K562 (cell line): ENCODE measurements around the gene DCP2. TPM values are rescaled to one million over a fixed set of nuclear protein-coding genes. Genes with fewer than 3 reads are reported as not detected.
A peak's percentile ranks its signal among the peaks of the same experiment; 100 is the strongest.

ENCODE experiments used
- CBX2 ChIP-seq: fragments of 200-600 bp; sonication (generic); IDR thresholded peaks from one replicate; pipeline ENCODE4 v1.6.1; 2012; ENCODE audit warnings: mild to moderate bottlenecking, low read length, inconsistent platforms; ENCODE audit not compliant: insufficient read depth, poor library complexity, severe bottlenecking
- FOXK1 ChIP-seq: sonication (generic); formaldehyde crosslinking; IDR thresholded peaks from 2 replicates; pipeline ENCODE4 v1.8.0; 2022; ENCODE audit warnings: missing genetic modification reagents, mild to moderate bottlenecking, borderline replicate concordance
- FOXM1 ChIP-seq, 2 experiments: fragments of 450-650 bp in 1 of 2; sonication (generic) in 1 of 2; formaldehyde crosslinking in 1 of 2; IDR thresholded peaks; 2 replicates each; pipeline versions ENCODE4 v1.6.1 to v1.9.0; 2017 to 2022; ENCODE audit warnings: low read depth in 2 of 2, mild to moderate bottlenecking in 2 of 2, missing genetic modification reagents in 1 of 2, moderate library complexity in 1 of 2
- IRF2 ChIP-seq: sonication (generic); formaldehyde crosslinking; IDR thresholded peaks from 2 replicates; pipeline ENCODE4 v1.8.1; 2022; ENCODE audit warnings: mild to moderate bottlenecking, missing genetic modification reagents
- JUND ChIP-seq, 2 experiments: IDR thresholded peaks; 2 replicates in 1 of 2; 3 replicates in 1 of 2; pipeline ENCODE4 v1.6.1; 2011; ENCODE audit warnings: borderline replicate concordance in 2 of 2, low read depth in 2 of 2, low read length in 2 of 2, improper control_type of control experiment in 1 of 2, missing biosample characterization in 1 of 2, missing genetic modification characterization in 1 of 2, missing genetic modification reagents in 1 of 2
- L3MBTL2 ChIP-seq: fragments of 450-650 bp; IDR thresholded peaks from 2 replicates; pipeline ENCODE4 v1.6.1; 2016; ENCODE audit warnings: mild to moderate bottlenecking, moderate library complexity
- MECOM ChIP-seq: fragments of 250-450 bp; sonication (Bioruptor Pico); IDR thresholded peaks from 2 replicates; pipeline ENCODE4 v1.8.0; 2022; ENCODE audit warnings: inconsistent platforms
- NCOR1 ChIP-seq: fragments of 450-650 bp; IDR thresholded peaks from 2 replicates; pipeline ENCODE4 v1.6.1; 2016; ENCODE audit warnings: mild to moderate bottlenecking, moderate library complexity
- RAD51 ChIP-seq: fragments of 450-650 bp; IDR thresholded peaks from 2 replicates; pipeline ENCODE4 v1.7.1; 2016; ENCODE audit warnings: low read depth, mild to moderate bottlenecking, borderline replicate concordance
- TEAD1 ChIP-seq, 2 experiments: fragments of 450-650 bp in 1 of 2; sonication (generic) in 1 of 2; formaldehyde crosslinking; IDR thresholded peaks; 2 replicates each; pipeline versions ENCODE4 v1.4.0 to v1.8.0; 2020 to 2022; ENCODE audit warnings: mild to moderate bottlenecking in 2 of 2, missing genetic modification reagents in 1 of 2
- ZNF134 ChIP-seq: fragments of 250-450 bp; sonication (Bioruptor Pico); conservative IDR thresholded peaks from 2 replicates; pipeline ENCODE4 v1.4.0; 2020
- ZNF224 ChIP-seq: sonication (generic); formaldehyde crosslinking; IDR thresholded peaks from 2 replicates; pipeline ENCODE4 v1.8.0; 2022; ENCODE audit warnings: mild to moderate bottlenecking, missing genetic modification reagents
- polyA plus RNA-seq, 8 experiments: library from polyadenylated mRNA; depleted of rRNA in 4 of 8; stranded (reverse) in 5 of 8; unstranded in 3 of 8; fragments of >200 nt; fragmentation: Nextera tagmentation in 2 of 8; fragmentation: Illumina TruSeq in 1 of 8; extraction: Ambion mirVana in 2 of 8; extraction: Trizol in 1 of 8; gene quantifications; 2 replicates each; pipeline versions ENCODE4 v1.2.1 to v1.2.3, GENCODE V29; 2011 to 2014; ENCODE audit warnings: inconsistent platforms in 1 of 8, missing spikeins in 1 of 8
- total RNA-seq, 7 experiments: library from RNA; depleted of rRNA in 6 of 7; stranded (reverse); fragments of >200 nt in 6 of 7; fragmentation: Illumina TruSeq in 2 of 7; extraction: Trizol in 2 of 7; gene quantifications; 2 replicates each; pipeline versions ENCODE4 v1.2.1 to v1.2.3, GENCODE V29; 2011 to 2021; ENCODE audit warnings: low replicate concordance in 1 of 7
- TF ChIP-seq, protein P1 (sequence below): fragments of 250-450 bp; sonication (Bioruptor Pico); IDR thresholded peaks from 2 replicates; pipeline ENCODE4 v1.8.0; 2022; ENCODE audit warnings: inconsistent platforms, mild to moderate bottlenecking, moderate library complexity, borderline replicate concordance
- TF ChIP-seq, protein P2 (sequence below): fragments of 450-650 bp; IDR thresholded peaks from 2 replicates; pipeline ENCODE4 v1.6.1; 2016; ENCODE audit warnings: low read depth, mild to moderate bottlenecking, moderate library complexity
- TF ChIP-seq, protein P3 (sequence below): fragments of 450-650 bp; IDR thresholded peaks from 2 replicates; pipeline ENCODE4 v1.7.1; 2018; ENCODE audit warnings: mild to moderate bottlenecking, low read depth; ENCODE audit not compliant: partially characterized antibody
- TF ChIP-seq, protein P4 (sequence below): fragments of 250-450 bp; sonication (Bioruptor Pico); IDR thresholded peaks from 2 replicates; pipeline ENCODE4 v1.6.1; 2021; ENCODE audit warnings: mild to moderate bottlenecking

DCP2 gene
- total and polyA plus RNA-seq, 9 of the 15 experiments (the other 6 are each of a cell fraction or from before 2014, with no cell fraction given) = 25.9 to 109 (median 46.7) TPM

DNA sequence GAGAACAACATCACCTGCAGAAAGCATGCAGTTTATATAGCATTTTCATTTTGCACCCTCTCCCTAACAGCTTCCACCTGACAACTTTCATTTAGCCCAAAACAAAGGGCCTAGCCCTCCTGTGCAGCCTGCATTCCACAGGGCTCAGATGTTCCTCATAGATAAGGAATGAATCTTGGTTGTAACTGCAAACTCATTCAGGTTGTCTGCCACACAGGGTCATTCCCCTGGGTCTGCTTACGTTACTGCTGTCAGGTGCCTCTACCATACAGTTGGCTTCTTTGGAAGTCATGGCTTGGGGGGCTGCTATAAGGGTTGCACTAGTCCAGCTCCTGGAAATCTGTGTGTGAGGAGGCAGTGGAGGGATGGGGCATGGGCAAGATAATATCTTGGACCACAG lies 2.7 kb upstream of the DCP2 start (continued):
- TF ChIP-seq, protein P1, sequence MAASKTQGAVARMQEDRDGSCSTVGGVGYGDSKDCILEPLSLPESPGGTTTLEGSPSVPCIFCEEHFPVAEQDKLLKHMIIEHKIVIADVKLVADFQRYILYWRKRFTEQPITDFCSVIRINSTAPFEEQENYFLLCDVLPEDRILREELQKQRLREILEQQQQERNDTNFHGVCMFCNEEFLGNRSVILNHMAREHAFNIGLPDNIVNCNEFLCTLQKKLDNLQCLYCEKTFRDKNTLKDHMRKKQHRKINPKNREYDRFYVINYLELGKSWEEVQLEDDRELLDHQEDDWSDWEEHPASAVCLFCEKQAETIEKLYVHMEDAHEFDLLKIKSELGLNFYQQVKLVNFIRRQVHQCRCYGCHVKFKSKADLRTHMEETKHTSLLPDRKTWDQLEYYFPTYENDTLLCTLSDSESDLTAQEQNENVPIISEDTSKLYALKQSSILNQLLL (CRISPR knock-in tag) = no peak
- no peak for TF ChIP-seq ZNF224 (CRISPR knock-in tag)
- no peak for TF ChIP-seq FOXK1 (CRISPR knock-in tag)
- TF ChIP-seq, protein P2, sequence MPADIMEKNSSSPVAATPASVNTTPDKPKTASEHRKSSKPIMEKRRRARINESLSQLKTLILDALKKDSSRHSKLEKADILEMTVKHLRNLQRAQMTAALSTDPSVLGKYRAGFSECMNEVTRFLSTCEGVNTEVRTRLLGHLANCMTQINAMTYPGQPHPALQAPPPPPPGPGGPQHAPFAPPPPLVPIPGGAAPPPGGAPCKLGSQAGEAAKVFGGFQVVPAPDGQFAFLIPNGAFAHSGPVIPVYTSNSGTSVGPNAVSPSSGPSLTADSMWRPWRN = no peak
- no peak for TF ChIP-seq FOXM1 (IDR thresholded peaks at IDR 0.05; ENCODE audit: low read depth)
- TF ChIP-seq FOXM1 (CRISPR knock-in tag; IDR thresholded peaks at IDR 0.05; ENCODE audit: low read depth) = no peak
- TF ChIP-seq L3MBTL2 = no peak; the same call in 1 of the 2 replicates
- no peak for TF ChIP-seq IRF2
- TF ChIP-seq, protein P3, sequence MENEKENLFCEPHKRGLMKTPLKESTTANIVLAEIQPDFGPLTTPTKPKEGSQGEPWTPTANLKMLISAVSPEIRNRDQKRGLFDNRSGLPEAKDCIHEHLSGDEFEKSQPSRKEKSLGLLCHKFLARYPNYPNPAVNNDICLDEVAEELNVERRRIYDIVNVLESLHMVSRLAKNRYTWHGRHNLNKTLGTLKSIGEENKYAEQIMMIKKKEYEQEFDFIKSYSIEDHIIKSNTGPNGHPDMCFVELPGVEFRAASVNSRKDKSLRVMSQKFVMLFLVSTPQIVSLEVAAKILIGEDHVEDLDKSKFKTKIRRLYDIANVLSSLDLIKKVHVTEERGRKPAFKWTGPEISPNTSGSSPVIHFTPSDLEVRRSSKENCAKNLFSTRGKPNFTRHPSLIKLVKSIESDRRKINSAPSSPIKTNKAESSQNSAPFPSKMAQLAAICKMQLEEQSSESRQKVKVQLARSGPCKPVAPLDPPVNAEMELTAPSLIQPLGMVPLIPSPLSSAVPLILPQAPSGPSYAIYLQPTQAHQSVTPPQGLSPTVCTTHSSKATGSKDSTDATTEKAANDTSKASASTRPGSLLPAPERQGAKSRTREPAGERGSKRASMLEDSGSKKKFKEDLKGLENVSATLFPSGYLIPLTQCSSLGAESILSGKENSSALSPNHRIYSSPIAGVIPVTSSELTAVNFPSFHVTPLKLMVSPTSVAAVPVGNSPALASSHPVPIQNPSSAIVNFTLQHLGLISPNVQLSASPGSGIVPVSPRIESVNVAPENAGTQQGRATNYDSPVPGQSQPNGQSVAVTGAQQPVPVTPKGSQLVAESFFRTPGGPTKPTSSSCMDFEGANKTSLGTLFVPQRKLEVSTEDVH = no peak
- TF ChIP-seq ZNF134 (CRISPR knock-in tag) = no peak
- no peak for TF ChIP-seq CBX2
- TF ChIP-seq JUND (IDR thresholded peaks at IDR 0.05; ENCODE audit: borderline replicate concordance, low read depth, low read length) = peak; percentile 55; the same call in 1 of the 2 replicates
- TF ChIP-seq JUND (tag; IDR thresholded peaks at IDR 0.05; ENCODE audit: borderline replicate concordance, low read depth, low read length) = peak; percentile 73; the same call in 2 of the 3 replicates
- no peak for TF ChIP-seq MECOM
- TF ChIP-seq, protein P4, sequence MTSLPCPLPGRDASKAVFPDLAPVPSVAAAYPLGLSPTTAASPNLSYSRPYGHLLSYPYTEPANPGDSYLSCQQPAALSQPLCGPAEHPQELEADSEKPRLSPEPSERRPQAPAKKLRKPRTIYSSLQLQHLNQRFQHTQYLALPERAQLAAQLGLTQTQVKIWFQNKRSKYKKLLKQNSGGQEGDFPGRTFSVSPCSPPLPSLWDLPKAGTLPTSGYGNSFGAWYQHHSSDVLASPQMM (CRISPR knock-in tag) = no peak
- TF ChIP-seq TEAD1 (CRISPR knock-in tag; IDR thresholded peaks at IDR 0.05) = peak; percentile 92 to 94
- TF ChIP-seq RAD51 = peak; percentile 40; the same call in 1 of the 2 replicates
- peak; percentile 75 for TF ChIP-seq NCOR1
